ENCODE measurements around the gene SAMM50. TPM values are rescaled to one million over a fixed set of nuclear protein-coding genes. Genes with fewer than 3 reads are reported as not detected.

Gene SAMM50
- total RNA-seq, 4 donors from 2014 or later: 24.3 to 29.4 (median 28.1) TPM

DNA sequence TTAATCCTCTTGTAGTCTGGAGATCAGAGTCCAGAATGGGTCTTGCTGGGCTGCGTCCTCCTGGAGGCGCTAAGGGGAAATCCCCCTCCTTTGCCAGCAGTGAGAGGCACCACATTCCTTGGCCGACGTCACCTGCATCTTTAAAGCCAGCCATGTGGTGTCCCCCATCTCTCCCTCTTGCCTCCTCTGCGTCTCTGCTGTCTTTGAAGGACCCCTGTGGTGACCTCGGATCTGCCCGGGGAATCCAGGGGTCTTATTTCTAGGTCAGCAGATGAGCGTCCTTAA lies 41.7 kb downstream of the SAMM50 start:
- no peak overlapping the region for H3K4me3 ChIP-seq
- H3K27me3 ChIP-seq: no peaks in the 10 kb centered on the region
- H3K27ac ChIP-seq: no peak overlapping the region
- TF ChIP-seq CTCF (IDR thresholded peaks at IDR 0.05) (no peak), EP300 (IDR thresholded peaks at IDR 0.05) (no peak), POLR2A (IDR thresholded peaks at IDR 0.05) (no peak)
- no peaks in the 10 kb centered on the region for H3K4me1 ChIP-seq
- 81 to 90% methylated on average over 8 of the region's 8 CpGs for WGBS, 2 donors
- H3K9me3 ChIP-seq: no peaks in the 10 kb centered on the region
- DNase-seq (ENCODE audit: low spot score in 2 of 2): no peak
- H3K36me3 ChIP-seq: peaks cover 0 to 83% (median 9%) of the 10 kb centered on the region in 3 donors

- Histone ChIP-seq H3K9me3 (no peaks in the 10 kb centered on the region), H3K36me3 (peaks cover 0 to 73% (median 5%) of the 10 kb centered on the region in 3 donors), H3K4me3 (no peak overlapping the region), H3K27ac (no peak overlapping the region), H3K4me1 (peaks cover 0 to 13% (median 0%) of the 10 kb centered on the region in 4 donors), H3K27me3 (no peaks in the 10 kb centered on the region)
- DNase-seq (ENCODE audit: low spot score in 2 of 2): no peak
- no peak for TF ChIP-seq POLR2A (IDR thresholded peaks at IDR 0.05)
- TF ChIP-seq EP300 (IDR thresholded peaks at IDR 0.05): no peak
- no peak for TF ChIP-seq CTCF (IDR thresholded peaks at IDR 0.05)
- WGBS, 2 donors: 91 to 92% methylated on average over 15 of the region's 15 CpGs
Observed at GRCh38 chr22:43998679-43999264, 43.5 kb downstream of the SAMM50 start.

DNA sequence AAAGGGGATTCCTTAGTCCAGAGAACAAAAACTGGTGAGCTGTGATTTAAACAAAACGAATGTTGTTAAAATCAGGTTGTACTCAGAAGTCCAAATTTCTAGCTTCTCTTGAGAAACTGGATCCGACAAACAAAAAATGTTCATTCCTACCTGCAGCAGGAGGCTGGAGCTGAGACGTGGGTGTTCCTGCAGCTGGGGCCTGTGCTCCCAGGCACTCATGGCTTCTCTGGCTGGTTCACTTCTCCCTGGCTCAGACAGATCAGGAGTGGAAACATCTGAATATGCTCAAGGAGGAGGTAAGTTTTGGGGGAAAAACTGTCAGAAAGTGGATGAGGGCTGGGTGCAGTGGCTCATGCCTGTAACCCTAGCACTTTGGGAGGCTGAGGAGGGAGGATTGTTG lies 44.1 kb downstream of the SAMM50 start:
- Histone ChIP-seq H3K9me3 (no peaks in the 10 kb centered on the region), H3K4me1 (peaks cover 0 to 15% (median 0%) of the 10 kb centered on the region in 4 donors), H3K36me3 (peaks cover 0 to 67% (median 5%) of the 10 kb centered on the region in 3 donors), H3K4me3 (no peak overlapping the region), H3K27ac (no peak overlapping the region), H3K27me3 (no peaks in the 10 kb centered on the region)
- WGBS, 2 donors: 87 to 95% methylated on average over 3 of the region's 3 CpGs
- no peak for DNase-seq (ENCODE audit: low spot score in 2 of 2)
- TF ChIP-seq POLR2A (IDR thresholded peaks at IDR 0.05) (no peak), CTCF (IDR thresholded peaks at IDR 0.05) (no peak), EP300 (IDR thresholded peaks at IDR 0.05) (no peak)

DNA sequence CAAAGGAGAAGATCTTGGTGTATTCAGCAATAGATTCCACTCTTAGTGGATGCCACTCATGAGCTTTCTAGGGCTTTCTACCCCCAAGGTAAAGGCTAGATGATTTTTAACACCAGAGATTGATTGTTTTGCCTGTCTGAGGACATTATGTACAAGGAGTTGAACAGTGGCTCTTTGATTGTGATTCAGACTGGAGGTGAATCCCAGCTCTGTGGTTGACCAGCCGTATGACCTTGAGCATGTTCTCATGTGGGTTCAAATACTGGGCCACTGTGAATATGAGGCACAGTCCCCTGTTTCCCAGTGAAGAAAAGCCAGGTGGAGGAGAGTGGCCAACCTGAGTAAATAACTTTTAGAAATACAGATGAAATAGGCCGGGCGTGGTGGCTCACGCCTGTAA lies 44.9 kb downstream of the SAMM50 start:
- no peak for DNase-seq (ENCODE audit: low spot score in 2 of 2)
- H3K27me3 ChIP-seq: no peaks in the 10 kb centered on the region
- peaks cover 0 to 15% (median 0%) of the 10 kb centered on the region in 4 donors for H3K4me1 ChIP-seq
- H3K9me3 ChIP-seq: no peaks in the 10 kb centered on the region
- TF ChIP-seq CTCF (IDR thresholded peaks at IDR 0.05): no peak
- H3K27ac ChIP-seq: no peak overlapping the region
- H3K36me3 ChIP-seq: peaks cover 0 to 59% (median 5%) of the 10 kb centered on the region in 3 donors
- H3K4me3 ChIP-seq: no peak overlapping the region
- WGBS, 2 donors: 88 to 93% methylated on average over 4 of the region's 4 CpGs

DNA sequence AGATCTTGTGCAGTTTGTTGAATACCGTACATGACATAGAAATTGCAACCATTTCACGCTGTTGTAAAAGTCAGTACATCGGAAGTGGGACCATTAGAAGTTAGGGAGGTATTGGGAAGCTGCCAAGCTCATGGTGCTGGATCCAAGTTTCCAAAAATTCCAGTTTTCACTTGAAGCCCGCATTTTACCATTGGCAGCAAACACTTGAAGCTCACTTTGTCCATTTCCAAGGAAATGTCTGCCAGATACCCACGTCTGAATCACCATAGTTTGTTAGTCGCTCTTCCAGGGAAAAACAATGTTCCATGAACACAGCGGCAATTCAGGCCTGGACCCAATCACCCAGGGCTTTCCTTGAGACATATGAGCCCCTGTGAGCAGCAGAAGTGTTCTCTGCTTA lies 46.3 kb downstream of the SAMM50 start:
- Histone ChIP-seq H3K9me3 (peaks cover 0 to 9% (median 0%) of the 10 kb centered on the region in 4 donors), H3K27ac (no peak overlapping the region), H3K4me1 (peaks cover 0 to 15% (median 0%) of the 10 kb centered on the region in 4 donors), H3K27me3 (no peaks in the 10 kb centered on the region), H3K36me3 (peaks cover 0 to 58% (median 4%) of the 10 kb centered on the region in 3 donors), H3K4me3 (no peak overlapping the region)
- WGBS, 2 donors: 76 to 83% methylated on average over 7 of the region's 7 CpGs
- no peak for DNase-seq (ENCODE audit: low spot score in 2 of 2)
- TF ChIP-seq EP300 (IDR thresholded peaks at IDR 0.05) (no peak), POLR2A (IDR thresholded peaks at IDR 0.05) (no peak), CTCF (IDR thresholded peaks at IDR 0.05) (no peak)
